GM18519 (cell line): Measurements from ENCODE around the gene HIBADH.
A peak's percentile ranks its signal among the peaks of the same experiment; 100 is the strongest.
"Not testable (repeated sequence)": the region's sequence is repeated elsewhere in the genome, so short reads cannot be mapped to it uniquely, and the experiment has no call there.

Source experiments
- ATAC-seq: cut with Tn5 transposase; IDR thresholded peaks from one replicate; pipeline ENCODE4 v1.9.1; 2021; ENCODE audit warnings: mild to moderate bottlenecking, moderate library complexity; ENCODE audit not compliant: unreplicated experiment, low FRiP score

Gene HIBADH

DNA sequence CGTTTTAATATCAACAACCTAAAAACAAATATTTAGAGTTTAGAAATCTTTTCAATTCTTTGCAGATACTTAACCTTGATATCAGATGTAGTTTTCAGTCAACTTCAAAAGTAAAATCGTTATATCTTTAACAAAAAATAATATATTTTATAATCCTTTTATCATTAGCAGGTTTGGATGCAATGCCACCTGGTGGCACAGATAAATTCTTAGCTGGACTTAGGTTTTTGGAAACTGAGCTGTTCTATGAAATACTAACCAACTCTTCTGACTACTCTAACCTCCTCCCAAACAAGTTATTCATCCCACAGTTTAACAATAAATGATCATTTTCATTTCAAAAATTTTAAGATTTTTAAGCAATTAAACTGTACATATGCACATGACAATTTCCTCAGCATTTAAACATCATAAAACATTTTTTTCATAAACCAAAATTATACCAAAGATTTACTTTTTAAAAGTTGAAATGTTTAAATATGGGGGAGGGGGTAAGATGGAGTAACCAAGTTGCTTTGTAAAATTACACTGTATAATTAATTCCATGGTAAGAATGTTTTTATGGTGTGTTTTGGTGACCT is 56.9 kb downstream of the HIBADH start:
- ATAC-seq: no peak

DNA sequence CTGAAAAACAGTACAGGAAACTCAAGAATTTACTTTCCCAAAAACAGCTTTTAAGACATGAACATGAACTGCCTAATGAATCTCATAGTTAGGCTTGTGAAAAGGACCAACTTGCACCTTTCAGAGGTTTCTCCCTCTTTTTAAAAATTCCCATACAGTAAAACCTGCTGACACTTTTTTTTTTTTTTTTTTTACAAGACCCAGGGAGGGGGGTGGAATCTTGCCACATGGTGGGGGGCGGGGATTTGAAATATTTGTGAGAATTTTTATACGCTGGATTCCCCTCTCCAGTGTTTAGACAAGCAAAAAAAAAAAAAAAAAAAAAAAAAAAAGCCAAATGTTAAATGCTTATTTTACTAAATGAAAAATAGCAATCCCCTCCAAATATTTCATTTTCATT is 57.4 kb downstream of the HIBADH start:
- ATAC-seq: no peak

DNA sequence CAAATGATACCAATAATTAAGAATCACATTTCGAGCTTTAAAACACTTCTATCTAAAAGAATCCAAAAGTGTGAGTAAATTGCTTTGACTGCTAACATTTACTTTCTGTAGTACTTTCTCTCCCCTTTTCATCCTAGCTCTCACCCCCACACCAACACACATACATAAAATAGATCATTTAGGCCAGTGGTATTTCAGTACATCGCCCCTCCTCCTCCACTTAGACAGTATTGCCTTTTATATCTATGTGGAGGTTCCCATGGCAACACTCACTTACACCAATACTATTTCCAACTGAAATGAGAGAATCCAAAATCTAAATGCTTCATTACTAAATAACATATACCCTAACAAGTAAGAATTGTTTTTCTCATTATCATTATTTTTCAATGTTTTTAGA is 58.9 kb downstream of the HIBADH start:
- no peak for ATAC-seq

DNA sequence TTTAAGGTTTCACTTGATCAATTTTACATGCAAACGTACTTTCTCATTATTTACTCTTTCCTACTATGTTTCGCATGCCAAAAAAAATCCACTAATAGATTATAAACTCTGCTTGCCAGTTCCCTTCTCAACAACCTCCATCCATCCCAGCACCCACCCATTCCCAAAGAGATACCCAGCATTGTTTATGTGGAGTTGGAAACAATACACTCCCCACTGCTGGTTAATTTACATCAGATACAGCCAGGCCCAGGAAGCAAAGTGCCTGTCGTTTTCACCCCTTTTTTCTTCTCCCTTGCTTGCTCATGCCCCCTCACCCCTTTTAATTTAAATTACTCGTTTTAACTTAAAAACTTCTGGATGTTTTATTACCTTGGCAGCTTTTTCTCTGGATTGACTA is 59.9 kb downstream of the HIBADH start:
- ATAC-seq: no peak

DNA sequence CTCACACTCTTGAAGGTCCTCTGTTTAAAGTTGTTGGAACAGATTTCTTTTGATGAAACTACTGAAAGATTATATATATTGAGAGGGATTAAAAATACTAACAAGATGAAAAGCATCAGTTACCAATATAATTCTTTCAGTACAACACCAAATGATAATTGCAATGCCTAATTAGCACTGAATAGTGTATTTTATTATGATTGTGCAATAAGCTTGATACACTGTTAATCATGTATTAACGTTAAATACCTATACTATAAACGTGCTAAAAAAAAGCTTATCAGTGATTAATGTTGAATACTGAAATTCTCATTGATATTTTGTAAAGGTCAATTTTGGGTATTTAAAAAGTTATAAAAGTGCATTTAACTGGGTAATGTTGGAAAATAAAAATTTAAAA is 61.5 kb downstream of the HIBADH start:
- no peak for ATAC-seq

DNA sequence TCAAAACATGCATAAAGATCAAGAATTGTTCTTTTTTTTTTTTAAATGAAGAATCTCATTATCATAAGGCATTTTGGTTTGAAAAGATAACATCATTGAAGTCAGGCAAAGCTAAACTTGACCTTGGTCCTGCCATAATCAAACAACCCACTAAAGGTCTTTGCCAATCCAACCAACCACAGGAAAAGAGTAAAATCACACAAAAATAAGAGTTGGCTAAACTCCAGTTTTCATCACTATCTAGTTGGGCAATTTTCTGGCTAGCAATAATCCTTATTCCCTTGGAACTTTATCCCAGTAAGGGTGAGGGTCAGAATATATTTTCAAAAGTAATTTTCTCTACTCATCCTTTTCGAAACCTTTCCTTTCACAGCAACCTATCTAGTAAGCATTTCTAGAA is 62.4 kb downstream of the HIBADH start:
- no peak for ATAC-seq

DNA sequence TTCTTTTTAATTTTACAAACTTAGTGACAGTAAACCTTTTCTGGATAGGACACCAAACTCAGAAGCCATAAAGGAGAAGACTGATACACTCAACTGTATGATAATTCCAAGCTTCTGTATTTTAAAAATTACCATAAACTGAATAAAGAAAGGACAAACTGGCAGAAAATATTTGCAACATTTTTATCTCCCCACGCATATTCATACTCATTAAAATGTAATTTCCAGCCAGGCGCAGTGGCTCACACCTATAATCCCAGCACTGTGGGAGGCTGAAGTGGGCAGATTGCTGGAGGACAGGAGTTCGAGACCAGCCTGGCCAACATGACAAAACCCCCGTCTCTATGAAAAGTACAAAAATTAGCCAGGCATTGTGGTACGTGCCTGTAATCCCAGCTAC is 67.7 kb downstream of the HIBADH start:
- ATAC-seq: no peak

DNA sequence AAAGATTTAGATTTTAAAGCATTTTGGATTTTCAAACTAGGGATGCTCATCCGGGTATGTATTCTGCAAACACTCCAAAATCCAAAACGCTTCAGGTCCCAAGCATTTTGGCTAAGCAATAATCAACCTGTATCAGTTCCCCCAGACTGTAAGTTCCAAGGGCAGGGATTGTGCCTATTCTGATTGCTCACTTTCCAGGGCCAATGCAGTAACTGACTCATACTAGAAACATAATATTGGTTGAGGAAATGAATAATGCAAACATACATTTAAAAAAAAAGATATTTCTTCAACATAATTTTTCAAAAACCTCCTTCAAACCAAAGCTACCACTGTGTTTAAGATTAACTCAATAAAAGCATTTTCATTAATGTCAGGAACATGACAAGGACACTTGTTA is 69.5 kb downstream of the HIBADH start:
- no peak for ATAC-seq

DNA sequence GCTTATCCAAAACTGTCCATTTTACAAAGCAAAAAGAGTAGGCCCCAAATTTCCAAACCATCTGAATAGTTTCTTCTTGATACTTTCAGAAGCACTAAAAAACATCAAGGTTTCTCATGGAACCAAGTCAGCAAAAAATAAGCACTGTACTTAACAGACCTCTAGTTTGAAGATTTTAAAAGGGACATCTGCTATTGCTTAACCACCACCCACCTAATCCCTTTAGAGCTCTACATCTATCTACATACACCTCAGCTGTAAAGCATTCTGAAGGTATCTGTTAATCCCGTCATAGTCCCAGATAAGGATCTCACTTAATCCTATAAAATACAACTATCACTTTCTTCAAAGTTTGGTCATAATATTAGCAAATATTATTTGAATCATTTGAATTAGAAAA is 72.3 kb downstream of the HIBADH start:
- no peak for ATAC-seq

DNA sequence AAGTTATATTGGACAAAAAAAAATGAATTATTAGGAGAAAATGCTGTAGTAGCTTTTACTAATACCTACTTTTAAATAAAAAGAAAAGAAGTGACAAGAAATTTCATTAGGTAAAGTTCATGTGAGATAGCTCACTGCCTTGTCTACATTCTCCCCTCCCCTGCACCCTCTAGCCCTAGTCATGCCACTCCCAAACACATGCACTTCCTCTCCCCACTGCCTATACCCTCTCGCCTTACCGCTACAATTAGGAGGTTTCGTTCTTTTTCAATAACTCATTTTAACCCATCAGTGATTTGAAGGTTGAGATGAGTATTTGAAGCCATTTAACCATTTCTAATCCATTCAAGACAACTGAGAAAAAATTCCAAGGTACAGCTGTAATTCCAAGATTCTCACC is 75.3 kb downstream of the HIBADH start:
- no peak for ATAC-seq

DNA sequence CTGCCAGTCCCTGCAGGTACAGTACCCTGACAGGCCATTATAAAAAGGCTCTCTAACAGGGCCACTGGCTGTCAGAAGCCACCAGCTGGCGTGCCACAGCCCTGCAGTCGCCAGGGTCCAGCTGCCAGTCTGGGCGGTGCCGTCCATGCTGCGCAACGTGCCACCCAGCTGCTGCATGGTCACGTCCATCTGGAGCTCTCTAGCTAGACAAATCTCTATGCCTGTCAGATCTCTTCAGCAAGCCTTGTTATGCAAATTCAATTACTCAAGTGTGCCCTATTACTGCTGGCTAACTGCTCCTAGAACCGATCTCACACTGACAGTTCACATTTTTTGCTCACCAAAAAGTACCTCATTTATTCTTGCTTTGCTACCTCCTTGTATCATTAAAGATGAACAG is 75.9 kb downstream of the HIBADH start:
- peak; percentile 92 for ATAC-seq

DNA sequence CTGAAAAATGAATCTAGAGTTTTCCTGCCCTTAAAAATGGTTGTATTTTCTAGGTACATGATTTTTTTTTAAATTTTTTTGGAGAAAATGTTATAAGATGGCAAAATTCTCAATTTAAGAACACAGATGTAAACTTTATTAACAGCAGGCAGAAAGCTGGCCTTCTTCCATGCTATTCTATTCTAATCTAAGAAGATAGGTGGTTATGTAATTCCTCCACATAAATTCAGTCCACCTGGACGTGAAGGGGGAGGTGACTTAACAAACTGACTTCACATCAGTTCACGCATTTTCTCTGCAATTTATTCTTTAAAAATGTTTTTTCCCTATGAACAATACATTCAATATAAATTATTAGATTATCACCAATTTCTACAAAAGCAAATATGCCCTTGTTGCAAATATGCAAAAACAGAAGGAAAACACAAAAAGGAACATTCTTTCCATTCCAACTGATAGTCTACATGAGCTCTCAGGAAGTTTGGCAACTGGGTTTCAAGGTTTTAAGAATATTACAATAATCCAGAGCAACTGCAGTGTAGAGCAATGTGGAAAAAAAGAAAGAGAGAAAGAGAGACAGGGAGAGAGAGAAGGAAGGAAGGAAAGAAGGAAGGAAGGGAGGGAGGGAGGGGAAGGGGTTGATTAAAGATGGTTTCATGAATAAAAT is 76.8 kb downstream of the HIBADH start:
- ATAC-seq: no peak

DNA sequence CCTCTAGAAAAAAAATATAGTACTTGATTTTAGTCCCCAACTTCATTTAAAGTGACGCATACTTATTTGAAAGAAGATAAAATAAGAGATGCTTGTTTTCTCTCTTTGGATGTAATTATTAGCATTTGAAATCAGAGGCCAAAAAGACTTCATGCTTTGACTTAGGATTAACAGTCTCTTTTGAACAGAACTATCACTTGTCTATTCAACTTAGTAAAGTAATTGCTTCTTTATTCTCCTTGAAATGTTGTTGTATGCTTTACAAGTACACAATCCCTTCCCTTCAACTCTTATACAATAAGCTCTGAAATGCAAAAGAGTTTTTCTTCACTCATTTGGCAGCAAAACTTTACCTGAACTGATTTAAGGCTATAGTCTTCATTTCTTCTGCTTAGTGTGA is 80.8 kb downstream of the HIBADH start:
- no peak for ATAC-seq

DNA sequence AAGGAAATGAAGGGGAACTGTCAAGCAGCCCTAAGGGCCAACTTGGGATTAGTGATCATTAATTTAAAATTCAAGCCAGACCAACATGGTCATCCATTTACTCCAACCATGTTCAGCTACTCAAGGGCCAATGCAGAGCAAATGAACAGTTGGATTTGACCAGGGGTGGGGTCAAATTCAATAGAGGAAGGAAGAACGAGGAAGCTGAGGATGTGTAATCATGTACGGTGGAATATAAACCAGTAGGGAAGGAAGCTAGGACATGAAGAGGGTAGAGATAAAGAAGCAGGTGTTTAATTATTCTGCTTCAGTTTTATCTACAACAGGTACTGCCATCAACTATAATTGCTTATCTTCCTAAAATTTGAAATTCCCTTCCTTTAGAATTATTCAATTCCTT is 81.6 kb downstream of the HIBADH start:
- ATAC-seq: no peak

DNA sequence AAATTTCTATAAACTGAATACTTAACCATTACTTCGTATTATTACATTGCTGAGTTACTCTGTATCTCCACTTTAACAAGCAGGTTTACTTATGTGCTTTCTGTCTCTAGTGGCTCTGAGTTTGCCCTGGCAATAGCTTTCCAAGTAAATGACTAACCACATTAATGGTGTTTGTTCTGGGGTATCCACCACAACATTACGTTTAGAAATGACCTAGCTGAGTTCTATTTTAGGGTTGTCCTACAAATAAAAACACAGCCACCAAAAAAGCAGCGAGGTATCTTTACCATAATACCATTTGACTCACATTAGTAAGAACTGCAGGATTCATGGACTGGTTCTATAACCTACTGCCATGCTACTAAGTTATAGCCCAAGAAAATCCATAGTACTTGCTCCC is 83.1 kb downstream of the HIBADH start:
- no peak for ATAC-seq

DNA sequence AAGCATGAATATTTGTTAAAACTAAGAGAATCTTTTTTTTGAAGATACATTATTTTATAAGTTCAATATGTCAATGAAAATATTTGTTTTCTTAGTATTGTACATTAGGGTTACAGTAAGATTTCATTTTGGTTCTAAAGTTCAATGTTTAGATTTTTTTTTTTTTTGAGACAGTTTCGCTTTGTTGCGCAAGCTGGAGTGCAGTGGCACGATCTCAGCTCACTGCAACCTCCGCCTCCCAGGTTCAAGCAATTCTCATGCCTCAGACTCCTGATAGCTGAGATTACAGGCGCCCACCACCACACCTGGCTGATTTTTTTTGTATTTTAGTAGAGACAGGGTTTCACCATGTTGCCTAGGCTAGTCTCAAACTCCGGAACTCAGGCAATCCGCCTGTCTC is 84.5 kb downstream of the HIBADH start:
- not testable (repeated sequence) for ATAC-seq

DNA sequence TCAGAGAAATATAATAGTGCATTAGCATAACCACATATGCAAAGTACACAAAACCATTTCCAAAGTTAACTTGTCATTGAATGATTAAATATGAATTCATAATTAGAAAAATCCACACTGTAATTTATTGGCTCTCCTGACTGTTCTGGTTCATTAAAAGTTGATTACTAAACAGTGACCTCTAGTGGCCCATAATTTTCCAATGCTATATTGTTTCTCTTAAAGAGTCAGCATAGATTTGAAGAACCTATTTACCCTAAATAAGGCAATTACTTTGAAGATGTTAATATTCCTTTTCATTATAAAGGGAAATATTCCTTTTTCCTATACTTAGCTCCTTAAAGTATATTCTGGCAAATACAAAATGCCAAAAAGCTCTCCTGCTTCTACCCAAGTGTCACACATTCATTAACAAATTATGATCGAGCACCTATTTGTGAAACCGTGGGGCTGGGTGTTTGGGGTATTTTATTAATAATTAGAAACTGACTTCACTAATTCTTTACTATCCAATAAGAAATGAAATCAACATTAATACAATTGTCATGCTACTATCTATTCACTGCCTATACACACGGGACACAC is 86.2 kb downstream of the HIBADH start:
- ATAC-seq: no peak

DNA sequence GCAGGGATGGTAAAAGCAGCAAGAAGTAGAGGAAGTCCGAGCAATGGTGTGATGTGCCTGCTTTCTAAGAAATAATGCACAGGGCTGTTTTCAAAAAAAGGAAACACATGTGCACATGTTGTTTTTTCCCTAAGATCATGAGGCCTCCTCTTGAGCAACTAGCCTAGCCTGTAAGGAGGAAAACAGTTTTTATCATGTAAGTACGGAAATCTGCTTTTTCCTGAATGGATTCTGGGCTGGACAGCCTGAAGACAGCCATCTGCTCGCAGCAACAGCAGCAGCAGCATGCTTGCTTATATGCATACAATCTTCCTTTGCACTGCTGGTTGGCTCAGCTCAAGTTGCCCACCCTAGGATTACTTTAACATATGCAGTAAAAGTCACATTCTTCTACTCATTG is 87.1 kb downstream of the HIBADH start:
- ATAC-seq: no peak

DNA sequence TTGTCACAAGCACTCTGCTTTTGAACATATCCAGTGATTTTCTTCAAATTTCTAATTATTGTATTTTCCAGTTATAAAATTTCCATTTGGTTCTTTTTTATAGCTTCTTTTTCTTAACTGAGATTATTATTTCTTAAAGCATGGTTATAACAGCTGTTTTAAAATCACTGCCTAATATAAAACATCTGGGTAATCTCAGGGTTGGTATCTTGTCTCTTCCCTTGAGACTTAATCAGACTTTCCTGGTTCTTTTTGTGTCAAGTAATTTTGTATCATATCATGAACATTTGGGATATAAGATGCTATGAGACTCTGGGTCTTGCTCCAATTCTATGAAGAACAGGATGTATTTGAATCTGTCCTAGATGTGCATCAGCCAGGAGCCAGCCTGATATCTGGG is 93.6 kb downstream of the HIBADH start:
- no peak for ATAC-seq

DNA sequence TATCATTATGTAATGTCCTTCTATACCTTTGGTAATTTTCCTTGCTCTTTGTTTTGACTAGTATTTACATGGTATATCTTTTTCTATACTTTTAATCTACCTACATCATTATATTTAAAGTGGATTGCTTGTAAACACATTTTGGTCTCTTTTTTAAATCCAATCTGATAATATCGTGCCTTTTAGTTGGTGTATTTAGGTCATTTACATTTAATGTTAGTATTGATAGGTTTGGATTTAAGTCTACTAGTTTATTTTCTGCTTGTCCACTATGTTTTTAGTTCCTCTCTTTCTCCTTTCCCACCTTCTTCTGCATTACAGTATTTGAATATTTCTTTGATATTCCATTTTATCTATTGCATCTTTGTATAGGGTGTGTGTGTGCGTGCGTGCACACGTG is 95.4 kb downstream of the HIBADH start:
- no peak for ATAC-seq

DNA sequence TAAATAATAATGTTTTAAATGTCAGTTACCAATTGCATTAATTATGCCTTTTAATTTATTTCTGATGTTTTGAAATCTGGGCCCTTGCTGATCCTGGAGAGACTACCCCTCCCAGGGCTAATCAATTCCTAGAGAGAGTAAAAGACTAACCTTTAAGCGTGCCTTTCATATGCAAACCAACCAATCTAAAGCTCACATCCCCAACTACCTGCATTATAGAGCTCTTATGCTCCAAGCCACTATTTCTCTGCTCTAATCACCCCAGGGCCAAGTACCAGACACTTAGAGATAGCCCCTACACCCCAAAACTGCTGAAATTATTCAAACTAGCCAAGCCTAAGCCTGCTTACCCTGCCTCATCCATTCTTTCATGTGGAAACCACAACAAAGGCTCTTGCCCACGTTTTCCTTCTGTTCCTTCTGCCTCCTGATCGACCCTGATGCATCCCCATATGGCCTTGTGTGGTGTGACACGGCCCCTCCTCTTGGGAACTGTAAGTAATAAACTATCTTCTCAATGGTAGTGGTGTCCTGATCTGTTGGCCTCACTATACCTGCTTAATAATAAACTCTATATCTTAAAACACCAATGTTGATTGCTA is 97.7 kb downstream of the HIBADH start:
- ATAC-seq: no peak

DNA sequence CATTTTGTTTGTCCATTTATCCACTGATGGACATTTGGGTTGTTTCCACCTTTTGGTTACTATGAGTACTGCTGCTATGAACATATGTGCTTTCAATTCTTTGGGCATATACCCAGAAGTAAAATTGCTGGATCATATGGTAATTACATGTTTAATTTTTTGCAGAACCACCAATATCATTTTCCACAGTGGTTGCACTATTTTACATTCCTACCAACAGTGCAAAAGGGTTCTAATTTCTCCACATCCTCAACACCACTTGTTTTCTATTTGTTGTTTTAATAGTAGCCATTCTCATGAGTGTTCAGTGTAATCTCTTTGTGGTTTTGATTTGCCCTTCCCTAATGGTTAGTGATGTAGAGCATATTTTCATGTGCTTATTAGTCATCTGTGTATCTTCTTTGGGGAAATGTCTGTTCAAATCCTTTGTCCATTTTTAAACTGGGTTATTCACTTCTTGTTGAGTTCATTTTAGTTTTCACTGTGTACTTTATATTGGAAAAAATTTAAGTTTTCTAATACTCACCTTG is 101.9 kb downstream of the HIBADH start:
- no peak for ATAC-seq
